ENCODE measurements around the gene ARAP1. TPM values are rescaled to one million over a fixed set of nuclear protein-coding genes. Genes with fewer than 3 reads are reported as not detected.

Gene ARAP1
- total RNA-seq, 1 experiment from 2014 or later = 76.1 TPM

- H3K4me1 ChIP-seq (ENCODE audit: low read length) = peaks cover 17% of the 10 kb centered on the region
- no peaks in the 10 kb centered on the region for H3K9me2 ChIP-seq (replicated peaks; ENCODE audit: insufficient read depth, low read length)
- H3K4me2 ChIP-seq (ENCODE audit: low read depth, low read length, poor library complexity, severe bottlenecking) = no peak overlapping the region
- H3K9ac ChIP-seq (ENCODE audit: low read length) = no peak overlapping the region
- no peaks in the 10 kb centered on the region for H3K9me3 ChIP-seq (ENCODE audit: low read length)
- no peaks in the 10 kb centered on the region for H3K27me3 ChIP-seq (ENCODE audit: low read length)
- H3K4me3 ChIP-seq (ENCODE audit: low read length) = no peak overlapping the region
- H3K79me2 ChIP-seq (ENCODE audit: low read length) = no peaks in the 10 kb centered on the region
- H4K20me1 ChIP-seq (ENCODE audit: insufficient read depth, low read depth, low read length) = no peaks in the 10 kb centered on the region
- no peak for DNase-seq
- H3K27ac ChIP-seq (ENCODE audit: low read length) = no peak overlapping the region
- no peak overlapping the region for H2AFZ ChIP-seq (ENCODE audit: low read length)
- H3K36me3 ChIP-seq (ENCODE audit: insufficient read depth, low read length) = no peaks in the 10 kb centered on the region
Measured at GRCh38 chr11:72769680-72770079, 17.5 kb upstream of the ARAP1 start.

GRCh38 chr11:72768581-72768980 lies 16.4 kb upstream of the ARAP1 start:
- H2AFZ ChIP-seq (ENCODE audit: low read length) = no peak overlapping the region
- no peak overlapping the region for H3K4me2 ChIP-seq (ENCODE audit: low read depth, low read length, poor library complexity, severe bottlenecking)
- H3K4me1 ChIP-seq (ENCODE audit: low read length) = peaks cover 17% of the 10 kb centered on the region
- no peaks in the 10 kb centered on the region for H4K20me1 ChIP-seq (ENCODE audit: insufficient read depth, low read depth, low read length)
- H3K27ac ChIP-seq (ENCODE audit: low read length) = no peak overlapping the region
- no peaks in the 10 kb centered on the region for H3K36me3 ChIP-seq (ENCODE audit: insufficient read depth, low read length)
- no peak overlapping the region for H3K4me3 ChIP-seq (ENCODE audit: low read length)
- H3K9me2 ChIP-seq (replicated peaks; ENCODE audit: insufficient read depth, low read length) = no peaks in the 10 kb centered on the region
- no peaks in the 10 kb centered on the region for H3K9me3 ChIP-seq (ENCODE audit: low read length)
- no peak overlapping the region for H3K9ac ChIP-seq (ENCODE audit: low read length)
- H3K79me2 ChIP-seq (ENCODE audit: low read length) = no peaks in the 10 kb centered on the region
- H3K27me3 ChIP-seq (ENCODE audit: low read length) = no peaks in the 10 kb centered on the region
- DNase-seq = no peak

GRCh38 chr11:72767203-72768062 lies 15.2 kb upstream of the ARAP1 start:
- H3K9ac ChIP-seq (ENCODE audit: low read length) = no peak overlapping the region
- H3K9me3 ChIP-seq (ENCODE audit: low read length) = no peaks in the 10 kb centered on the region
- H3K79me2 ChIP-seq (ENCODE audit: low read length) = no peaks in the 10 kb centered on the region
- H3K4me2 ChIP-seq (ENCODE audit: low read depth, low read length, poor library complexity, severe bottlenecking) = no peak overlapping the region
- H3K4me3 ChIP-seq (ENCODE audit: low read length) = no peak overlapping the region
- no peak overlapping the region for H3K27ac ChIP-seq (ENCODE audit: low read length)
- no peak overlapping the region for H2AFZ ChIP-seq (ENCODE audit: low read length)
- no peaks in the 10 kb centered on the region for H4K20me1 ChIP-seq (ENCODE audit: insufficient read depth, low read depth, low read length)
- H3K36me3 ChIP-seq (ENCODE audit: insufficient read depth, low read length) = no peaks in the 10 kb centered on the region
- H3K9me2 ChIP-seq (replicated peaks; ENCODE audit: insufficient read depth, low read length) = no peaks in the 10 kb centered on the region
- no peaks in the 10 kb centered on the region for H3K27me3 ChIP-seq (ENCODE audit: low read length)
- H3K4me1 ChIP-seq (ENCODE audit: low read length) = peaks cover 17% of the 10 kb centered on the region
- no peak for DNase-seq

- Histone ChIP-seq H3K27me3 (ENCODE audit: low read length) (no peaks in the 10 kb centered on the region), H3K36me3 (ENCODE audit: insufficient read depth, low read length) (no peaks in the 10 kb centered on the region), H3K27ac (ENCODE audit: low read length) (no peak overlapping the region), H3K9ac (ENCODE audit: low read length) (no peak overlapping the region), H2AFZ (ENCODE audit: low read length) (no peak overlapping the region), H3K79me2 (ENCODE audit: low read length) (no peaks in the 10 kb centered on the region), H3K9me3 (ENCODE audit: low read length) (no peaks in the 10 kb centered on the region), H3K4me1 (ENCODE audit: low read length) (peaks cover 17% of the 10 kb centered on the region), H4K20me1 (ENCODE audit: insufficient read depth, low read depth, low read length) (no peaks in the 10 kb centered on the region), H3K4me3 (ENCODE audit: low read length) (no peak overlapping the region), H3K9me2 (replicated peaks; ENCODE audit: insufficient read depth, low read length) (no peaks in the 10 kb centered on the region), H3K4me2 (ENCODE audit: low read depth, low read length, poor library complexity, severe bottlenecking) (no peak overlapping the region)
- no peak for DNase-seq
Measured at GRCh38 chr11:72766152-72766902, 14.1 kb upstream of the ARAP1 start.

- Histone ChIP-seq H3K4me2 (ENCODE audit: low read depth, low read length, poor library complexity, severe bottlenecking) (no peak overlapping the region), H3K4me3 (ENCODE audit: low read length) (no peak overlapping the region), H3K9me2 (replicated peaks; ENCODE audit: insufficient read depth, low read length) (no peaks in the 10 kb centered on the region), H3K27ac (ENCODE audit: low read length) (no peak overlapping the region), H3K36me3 (ENCODE audit: insufficient read depth, low read length) (no peaks in the 10 kb centered on the region), H3K9me3 (ENCODE audit: low read length) (no peaks in the 10 kb centered on the region), H4K20me1 (ENCODE audit: insufficient read depth, low read depth, low read length) (no peaks in the 10 kb centered on the region), H2AFZ (ENCODE audit: low read length) (no peak overlapping the region), H3K4me1 (ENCODE audit: low read length) (peaks cover 12% of the 10 kb centered on the region), H3K79me2 (ENCODE audit: low read length) (no peaks in the 10 kb centered on the region), H3K27me3 (ENCODE audit: low read length) (no peaks in the 10 kb centered on the region), H3K9ac (ENCODE audit: low read length) (no peak overlapping the region)
- no peak for DNase-seq
Measured at GRCh38 chr11:72764503-72764902, 12.3 kb upstream of the ARAP1 start.

GRCh38 chr11:72763823-72764222 lies 11.6 kb upstream of the ARAP1 start:
- H3K4me3 ChIP-seq (ENCODE audit: low read length) = no peak overlapping the region
- H3K79me2 ChIP-seq (ENCODE audit: low read length) = no peaks in the 10 kb centered on the region
- peaks cover 12% of the 10 kb centered on the region for H3K4me1 ChIP-seq (ENCODE audit: low read length)
- H3K9me3 ChIP-seq (ENCODE audit: low read length) = no peaks in the 10 kb centered on the region
- H3K4me2 ChIP-seq (ENCODE audit: low read depth, low read length, poor library complexity, severe bottlenecking) = no peak overlapping the region
- H3K27ac ChIP-seq (ENCODE audit: low read length) = no peak overlapping the region
- no peaks in the 10 kb centered on the region for H3K36me3 ChIP-seq (ENCODE audit: insufficient read depth, low read length)
- no peak overlapping the region for H3K9ac ChIP-seq (ENCODE audit: low read length)
- H4K20me1 ChIP-seq (ENCODE audit: insufficient read depth, low read depth, low read length) = no peaks in the 10 kb centered on the region
- no peak for DNase-seq
- H2AFZ ChIP-seq (ENCODE audit: low read length) = no peak overlapping the region
- no peaks in the 10 kb centered on the region for H3K9me2 ChIP-seq (replicated peaks; ENCODE audit: insufficient read depth, low read length)
- no peaks in the 10 kb centered on the region for H3K27me3 ChIP-seq (ENCODE audit: low read length)

- Histone ChIP-seq H3K9me2 (replicated peaks; ENCODE audit: insufficient read depth, low read length) (no peaks in the 10 kb centered on the region), H3K27ac (ENCODE audit: low read length) (no peak overlapping the region), H3K9ac (ENCODE audit: low read length) (no peak overlapping the region), H4K20me1 (ENCODE audit: insufficient read depth, low read depth, low read length) (no peaks in the 10 kb centered on the region), H3K27me3 (ENCODE audit: low read length) (no peaks in the 10 kb centered on the region), H3K4me1 (ENCODE audit: low read length) (peaks cover 12% of the 10 kb centered on the region), H3K9me3 (ENCODE audit: low read length) (no peaks in the 10 kb centered on the region), H2AFZ (ENCODE audit: low read length) (no peak overlapping the region), H3K79me2 (ENCODE audit: low read length) (no peaks in the 10 kb centered on the region), H3K4me2 (ENCODE audit: low read depth, low read length, poor library complexity, severe bottlenecking) (no peak overlapping the region), H3K4me3 (ENCODE audit: low read length) (no peak overlapping the region), H3K36me3 (ENCODE audit: insufficient read depth, low read length) (no peaks in the 10 kb centered on the region)
- DNase-seq = no peak
Measured at GRCh38 chr11:72762641-72763304, 10.6 kb upstream of the ARAP1 start.
